A673 (cell line): Measurements from ENCODE around the gene CEP44.

Experiments
- CTCF ChIP-seq: fragments of 300-800, 200-600 bp; sonication (generic); conservative IDR thresholded peaks from 2 replicates; pipeline ENCODE4 v1.5.1; 2017; ENCODE audit warnings: low read depth, mild to moderate bottlenecking, antibody characterized with exemption, low read length, moderate library complexity, mixed read lengths
- EZH2 ChIP-seq: fragments of 200-600 bp; sonication (generic); IDR thresholded peaks from 2 replicates; pipeline ENCODE4 v1.6.1; 2017; ENCODE audit warnings: borderline replicate concordance, low read depth, mild to moderate bottlenecking, mixed read lengths, antibody characterized with exemption, low read length; ENCODE audit not compliant: poor library complexity, severe bottlenecking

DNA sequence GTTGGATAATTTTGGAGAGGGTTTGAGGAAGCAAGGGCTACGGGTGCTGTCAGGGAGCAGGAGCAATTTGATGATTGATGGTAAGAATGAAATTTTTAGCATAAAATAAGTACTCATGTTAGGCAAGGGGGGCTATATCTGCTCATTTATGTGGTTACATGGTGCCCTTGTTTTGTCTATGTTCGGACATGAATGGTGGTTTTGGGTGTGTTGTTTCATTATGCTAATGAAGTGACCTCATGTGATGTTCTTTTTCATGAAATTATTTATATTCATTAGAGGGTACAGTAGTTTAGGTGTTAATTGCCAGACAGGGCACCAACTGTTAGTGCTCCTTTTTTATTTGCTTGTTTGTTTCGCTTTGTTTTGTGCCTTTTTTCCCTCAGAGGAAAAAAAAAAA is 29.3 kb downstream of the CEP44 start:
- TF ChIP-seq CTCF, result no peak
- no peak for TF ChIP-seq EZH2
